ENCODE data around the gene SURF2. TPM values are rescaled to one million over a fixed set of nuclear protein-coding genes. Genes with fewer than 3 reads are reported as not detected.

The SURF2 gene
- total and polyA plus RNA-seq, 9 of the 15 experiments (the other 6 are each of a cell fraction or from before 2014, with no cell fraction given), result 5.5 to 82.5 (median 21.3) TPM

DNA sequence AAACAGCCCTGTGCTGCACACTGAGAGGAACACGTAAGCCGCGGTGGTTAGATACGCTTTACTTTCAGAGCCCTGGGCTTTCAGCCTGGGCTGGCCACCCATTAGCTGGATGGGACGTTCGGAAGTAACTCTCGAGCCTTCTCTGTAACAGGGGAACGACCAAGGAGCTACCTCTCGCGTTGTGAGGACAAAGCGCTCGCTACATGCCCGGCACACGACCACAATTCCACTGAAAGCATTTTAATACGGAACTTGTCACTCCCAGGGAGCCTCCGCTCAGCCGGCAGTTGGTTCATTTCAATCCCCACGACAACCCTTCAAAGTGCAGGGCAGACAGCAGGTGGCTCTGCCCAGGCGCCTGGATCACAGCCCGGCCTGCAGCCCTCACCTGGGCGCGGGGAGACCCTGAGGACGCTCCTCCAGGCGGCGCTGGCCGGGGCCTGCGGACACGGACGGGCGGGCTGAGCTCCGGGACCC is 431 bp upstream of the SURF2 start (continued):
- TF ChIP-seq ZFX (CRISPR knock-in tag; IDR thresholded peaks at IDR 0.05) (peak; percentile 43; the same call in 1 of the 2 replicates), SRSF7 (optimal IDR thresholded peaks at IDR 0.05; ENCODE audit: low read depth, low read length) (no peak), ZNF584 (CRISPR knock-in tag; IDR thresholded peaks at IDR 0.05; ENCODE audit: low read depth) (no peak), TEAD1 (CRISPR knock-in tag; IDR thresholded peaks at IDR 0.05) (peak in 1 of 2 experiments; percentile 37; a peak in 1 of 4 replicates), NCOA6 (IDR thresholded peaks at IDR 0.05) (no peak), PCBP1 (IDR thresholded peaks at IDR 0.05; ENCODE audit: low read depth, low read length, poor library complexity, severe bottlenecking) (no peak), TARDBP (IDR thresholded peaks at IDR 0.05) (no peak), KDM5B (IDR thresholded peaks at IDR 0.05; ENCODE audit: insufficient replicate concordance, low read depth, low read length) (peak; percentile 41), ZNF316 (IDR thresholded peaks at IDR 0.05) (no peak), FOXP1 (CRISPR knock-in tag; IDR thresholded peaks at IDR 0.05) (peak; percentile 59; the same call in 1 of the 2 replicates), HLTF (IDR thresholded peaks at IDR 0.05) (no peak), PRMT5 (CRISPR knock-in tag; IDR thresholded peaks at IDR 0.05) (no peak), CCAR2 (IDR thresholded peaks at IDR 0.05; ENCODE audit: low read depth, low read length) (no peak)

DNA sequence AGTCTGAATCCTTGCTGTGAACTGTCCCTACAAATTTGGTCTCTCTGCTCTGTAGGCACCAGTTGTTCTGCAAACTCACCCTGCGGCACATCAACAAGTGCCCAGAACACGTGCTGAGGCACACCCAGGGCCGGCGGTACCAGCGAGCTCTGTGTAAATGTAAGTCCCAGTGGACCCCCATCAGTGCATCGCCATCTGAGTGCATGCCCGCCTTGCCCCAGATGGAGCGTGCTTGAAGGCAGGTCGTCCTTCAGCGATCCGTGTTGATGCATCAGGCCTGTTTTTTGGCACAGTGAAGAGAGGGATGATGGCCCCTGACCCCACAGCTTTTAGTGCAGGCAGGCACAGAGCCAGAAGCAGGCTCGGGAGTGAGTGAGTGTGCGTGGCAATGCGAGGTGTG is 1.3 kb downstream of the SURF2 start:
- FAIRE-seq, result no peak
- in situ Hi-C loops (cut with MboI) (no loop called here), intact Hi-C loops (cut with micrococcal nuclease) (loop anchor here (2.0 kb wide), 1 partner anchor 129 kb away; no protein-coding TSS in a partner anchor)
- ChIA-PET CTCF (ENCODE audit: low intra/inter-chr PET ratio) (interaction anchor here (0.6 kb wide), 1 partner anchor 69 kb away, joined by 3 read pairs; no protein-coding TSS in a partner anchor), POLR2A (interaction anchor here (1.0 to 7.4 kb wide), 4 partner anchors 9 to 14 kb away, joined by 4 to 109 read pairs (median 7); partner anchors contain the start of genes MED22 and RPL7A)
- 82% methylated on average over 14 of the region's 14 CpGs for WGBS (ENCODE audit: insufficient coverage, low coverage, missing lambda C conversion rate)
- Histone ChIP-seq H3K4me3 (peak overlapping the region; percentile 67; the same call in 1 of the 2 replicates), H3K4me2 (ENCODE audit: insufficient read depth, low read length) (no peak overlapping the region), H3K27ac (ENCODE audit: extremely low read depth, low read depth, low read length) (no peak overlapping the region), H3K36me3 (ENCODE audit: control insufficient read depth, insufficient read depth, low read length) (peaks cover 71% of the 10 kb centered on the region; the same call in 2 of the 3 replicates), H3K27me3 (ENCODE audit: control insufficient read depth in 2 of 2, insufficient read depth in 2 of 2, low read length in 2 of 2) (no peaks in the 10 kb centered on the region), H4K20me1 (replicated peaks; ENCODE audit: control insufficient read depth, insufficient read depth, low read length) (peaks cover 33% of the 10 kb centered on the region), H3K9ac (ENCODE audit: insufficient read depth in 1 of 2, low read depth in 2 of 2, low read length in 2 of 2) (peak overlapping the region in 1 of 2 experiments; percentile 93; a peak in 2 of 4 replicates), H3K9me3 (replicated peaks; ENCODE audit: control insufficient read depth, insufficient read depth, low read depth, low read length) (no peaks in the 10 kb centered on the region), H3K4me1 (replicated peaks in 1 of 2; ENCODE audit: control insufficient read depth in 2 of 2, insufficient read depth in 2 of 2, low read length in 2 of 2) (peaks cover 17 to 50% of the 10 kb centered on the region in 2 experiments; a peak in 4 of 5 replicates), H2AFZ (ENCODE audit: low read depth, low read length) (no peak overlapping the region), H3K9me1 (ENCODE audit: control insufficient read depth, insufficient read depth, low read length) (no peaks in the 10 kb centered on the region), H3K79me2 (ENCODE audit: control insufficient read depth, insufficient read depth, low read length) (peaks cover 36% of the 10 kb centered on the region)
- no peak for ATAC-seq
- no peak for DNase-seq (ENCODE audit: extremely low read depth in 1 of 4, low spot score in 3 of 4)
- TF ChIP-seq, protein P1, sequence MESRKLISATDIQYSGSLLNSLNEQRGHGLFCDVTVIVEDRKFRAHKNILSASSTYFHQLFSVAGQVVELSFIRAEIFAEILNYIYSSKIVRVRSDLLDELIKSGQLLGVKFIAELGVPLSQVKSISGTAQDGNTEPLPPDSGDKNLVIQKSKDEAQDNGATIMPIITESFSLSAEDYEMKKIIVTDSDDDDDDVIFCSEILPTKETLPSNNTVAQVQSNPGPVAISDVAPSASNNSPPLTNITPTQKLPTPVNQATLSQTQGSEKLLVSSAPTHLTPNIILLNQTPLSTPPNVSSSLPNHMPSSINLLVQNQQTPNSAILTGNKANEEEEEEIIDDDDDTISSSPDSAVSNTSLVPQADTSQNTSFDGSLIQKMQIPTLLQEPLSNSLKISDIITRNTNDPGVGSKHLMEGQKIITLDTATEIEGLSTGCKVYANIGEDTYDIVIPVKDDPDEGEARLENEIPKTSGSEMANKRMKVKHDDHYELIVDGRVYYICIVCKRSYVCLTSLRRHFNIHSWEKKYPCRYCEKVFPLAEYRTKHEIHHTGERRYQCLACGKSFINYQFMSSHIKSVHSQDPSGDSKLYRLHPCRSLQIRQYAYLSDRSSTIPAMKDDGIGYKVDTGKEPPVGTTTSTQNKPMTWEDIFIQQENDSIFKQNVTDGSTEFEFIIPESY (CRISPR knock-in tag; IDR thresholded peaks at IDR 0.05), result no peak
- no TSS peak for BruUV-seq (replicated peaks)
